ENCODE results near the gene KRT23.

KRT23 gene

GRCh38 chr17:40906613-40907012 is 30.8 kb downstream of the KRT23 start:
- DNase-seq: no peak

DNA sequence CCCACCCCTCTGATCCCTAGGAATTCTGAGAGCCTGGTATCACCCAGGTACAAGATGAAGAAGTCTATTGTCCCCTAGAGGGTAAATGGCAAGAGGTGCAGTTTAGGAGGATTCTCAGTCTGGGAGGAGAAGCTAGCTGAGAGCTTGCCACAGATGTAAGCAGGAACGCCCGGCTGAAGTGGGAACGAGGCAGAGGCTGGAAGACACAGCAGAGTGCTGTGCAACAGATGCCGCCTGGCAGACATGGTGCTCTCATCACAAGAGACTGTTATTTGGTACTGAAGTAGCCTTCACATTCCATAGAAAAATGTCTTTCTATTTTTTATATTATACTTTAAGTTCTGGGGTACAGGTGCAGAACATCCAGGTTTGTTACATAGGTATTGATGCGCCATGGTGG is 32.1 kb downstream of the KRT23 start:
- DNase-seq: no peak

- no peak for DNase-seq
Measured at GRCh38 chr17:40903129-40903847, 34.2 kb downstream of the KRT23 start.

GRCh38 chr17:40902498-40902897 is 34.9 kb downstream of the KRT23 start:
- no peak for DNase-seq

GRCh38 chr17:40901981-40902474 is 35.4 kb downstream of the KRT23 start:
- no peak for DNase-seq

GRCh38 chr17:40900809-40901356 is 36.6 kb downstream of the KRT23 start:
- DNase-seq: no peak

DNA sequence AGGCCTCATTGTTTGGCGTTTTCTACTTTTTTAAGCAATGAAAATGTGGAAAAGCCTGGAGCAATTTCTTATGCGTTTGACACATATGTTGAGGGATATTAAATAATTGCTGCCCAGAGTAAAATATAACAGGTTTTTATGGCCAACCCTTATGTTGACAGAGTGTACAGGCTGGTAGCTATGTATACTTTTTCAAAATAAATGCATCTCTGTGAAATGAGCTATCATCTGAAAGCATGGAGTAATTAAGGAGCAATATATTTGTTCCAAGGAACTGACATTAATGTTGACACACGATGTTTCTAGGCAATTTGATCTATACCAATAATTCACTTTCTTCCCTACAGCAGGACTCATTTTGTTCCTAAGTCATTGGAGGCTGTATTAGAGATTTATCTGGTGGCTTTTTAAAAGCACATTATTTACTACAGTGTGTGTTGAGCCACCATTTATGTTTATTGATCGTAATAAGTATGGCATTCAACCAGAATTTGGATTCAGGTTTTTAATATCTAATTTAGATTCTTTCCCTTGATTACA is 40.5 kb downstream of the KRT23 start:
- no peak for DNase-seq

DNA sequence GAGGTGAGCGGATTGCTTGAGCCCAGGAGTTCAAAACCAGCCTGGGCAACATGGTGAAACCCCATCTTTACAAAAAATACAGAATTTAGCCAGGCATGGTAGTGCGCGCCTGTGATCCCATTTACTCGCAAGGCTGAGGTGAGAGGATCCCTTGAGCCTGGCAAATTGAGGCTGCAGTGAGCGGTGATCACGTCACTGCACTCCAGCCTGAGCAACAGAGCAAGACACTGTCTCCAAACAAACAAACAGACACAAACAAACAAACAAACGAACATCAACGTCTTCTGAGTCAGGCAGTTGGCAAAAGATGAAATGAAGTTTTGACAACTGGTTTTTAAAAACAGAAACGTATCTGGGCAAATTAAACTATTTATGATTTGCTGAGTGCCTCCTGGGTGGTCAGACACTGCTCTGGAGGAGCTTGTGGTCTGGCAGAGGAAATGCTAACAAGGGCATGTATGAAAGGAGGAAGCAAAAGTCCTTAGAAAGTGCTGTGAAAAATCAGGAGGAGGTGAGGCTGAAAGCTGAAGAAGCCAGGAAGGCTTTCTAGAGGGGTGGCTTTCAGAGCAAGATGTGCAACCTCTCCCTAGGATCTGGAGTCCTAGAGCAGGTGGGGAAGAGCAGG is 42.2 kb downstream of the KRT23 start:
- DNase-seq: no peak

DNA sequence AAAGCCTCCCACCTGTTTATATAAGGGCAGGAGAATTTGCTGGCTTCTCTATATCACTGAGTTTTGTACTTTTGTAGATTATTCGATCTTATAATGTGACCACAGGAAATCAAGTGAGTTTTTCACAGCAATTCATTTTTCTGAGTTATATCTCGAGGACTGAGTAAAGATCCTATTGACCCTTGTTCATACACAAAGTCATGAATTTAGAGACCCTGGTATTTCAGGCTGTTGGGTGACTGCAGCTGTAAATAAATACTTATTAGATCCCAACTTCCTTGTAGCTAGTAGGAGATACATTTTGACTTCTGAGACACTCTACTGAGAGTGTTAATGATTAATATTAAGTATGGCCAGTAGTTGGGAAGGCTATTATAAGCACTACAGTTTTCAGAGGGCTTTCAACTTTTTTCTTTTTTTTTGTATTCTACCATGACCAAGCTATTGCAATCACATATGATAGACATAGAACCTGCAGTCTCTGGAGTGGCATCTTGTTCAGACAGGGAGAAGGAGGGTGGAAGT is 49.2 kb downstream of the KRT23 start:
- no peak for DNase-seq

DNA sequence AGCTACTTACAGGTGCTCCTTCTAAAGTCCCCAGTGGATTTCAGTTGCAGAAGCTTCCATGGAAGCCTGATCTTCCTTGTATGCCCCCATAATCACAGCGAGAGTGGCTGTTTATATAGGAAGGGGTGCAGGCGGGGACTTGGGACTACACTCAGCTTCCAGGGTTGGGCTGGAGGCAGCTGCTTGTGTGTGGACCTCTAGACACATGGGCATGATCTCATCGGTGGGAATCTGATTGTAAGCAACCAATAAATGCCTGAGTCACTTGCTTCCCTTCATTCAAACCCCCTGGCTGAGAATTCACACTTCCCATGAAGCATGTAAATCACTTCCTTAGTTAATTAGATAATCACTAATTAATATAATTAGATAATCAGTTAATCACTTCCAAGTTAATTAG is 51.4 kb downstream of the KRT23 start:
- no peak for DNase-seq

DNA sequence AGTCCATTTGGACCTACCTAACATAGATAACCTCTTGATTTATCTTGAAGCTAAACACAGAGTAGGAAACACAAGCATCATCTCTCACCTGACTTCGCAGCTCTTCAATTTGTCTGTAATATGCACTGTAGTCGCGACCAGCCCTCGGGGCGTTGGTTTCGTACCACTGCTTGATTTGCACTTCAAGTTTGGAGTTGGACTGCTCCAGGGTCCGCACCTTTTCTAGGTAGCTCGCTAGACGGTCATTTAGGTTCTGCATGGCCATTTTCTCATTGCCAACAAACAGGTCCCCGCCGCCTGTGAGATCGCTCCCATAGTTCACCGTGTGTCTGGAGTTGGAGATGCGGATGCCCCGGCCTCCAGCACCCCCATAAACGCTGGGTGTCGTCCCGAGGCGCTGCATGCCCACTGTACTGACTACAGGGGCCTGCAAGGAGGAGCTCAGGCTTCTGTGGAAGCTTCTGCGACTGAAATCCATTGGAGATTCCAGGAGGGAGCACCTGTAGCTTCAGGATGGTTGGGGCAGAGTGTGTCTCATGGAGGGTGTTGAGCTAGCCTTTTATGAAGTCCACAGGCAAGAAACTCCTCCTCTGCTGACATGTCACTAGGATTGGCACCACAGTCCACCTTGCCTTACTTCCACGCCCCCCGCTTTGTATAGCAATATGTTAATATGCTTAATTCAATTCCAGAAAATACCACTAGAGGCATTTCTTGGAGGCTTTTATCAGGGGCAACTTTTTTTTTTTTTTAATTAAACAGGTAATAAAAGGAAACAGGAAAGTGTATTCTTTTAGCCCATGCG is 52.5 kb downstream of the KRT23 start, which contains the start of gene KRT20:
Gene KRT20, minus strand, starts transcription at position 535 of the 805 bp plus-strand sequence. Its CDS starts 57 bp downstream, at position 478.
- DNase-seq: no peak

- no peak for DNase-seq
Measured at GRCh38 chr17:40883626-40884334, 53.7 kb downstream of the KRT23 start.

GRCh38 chr17:40883031-40883430 is 54.4 kb downstream of the KRT23 start:
- DNase-seq: no peak

GRCh38 chr17:40879026-40879425 is 58.4 kb downstream of the KRT23 start:
- DNase-seq: no peak

DNA sequence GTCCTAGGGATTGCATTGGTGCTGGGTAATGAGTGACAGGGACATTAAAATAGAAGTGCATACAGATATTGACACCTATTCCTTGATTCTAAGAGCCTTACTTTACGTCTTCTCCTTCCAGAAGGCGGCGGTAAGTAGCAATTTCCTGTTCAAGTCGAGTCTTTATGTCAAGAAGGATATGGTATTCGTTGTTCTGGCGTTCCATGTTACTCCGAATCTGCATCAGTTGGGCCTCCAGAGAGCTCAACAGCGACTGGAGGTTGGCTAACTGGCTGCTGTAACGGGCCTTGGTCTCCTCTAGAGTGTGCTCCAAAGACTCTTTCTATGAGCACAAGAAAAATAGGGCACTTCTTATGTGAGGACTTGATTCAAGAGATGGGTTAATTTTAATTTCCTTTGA is 59.4 kb downstream of the KRT23 start:
- DNase-seq: no peak

GRCh38 chr17:40873801-40874200 is 63.6 kb downstream of the KRT23 start:
- no peak for DNase-seq

DNA sequence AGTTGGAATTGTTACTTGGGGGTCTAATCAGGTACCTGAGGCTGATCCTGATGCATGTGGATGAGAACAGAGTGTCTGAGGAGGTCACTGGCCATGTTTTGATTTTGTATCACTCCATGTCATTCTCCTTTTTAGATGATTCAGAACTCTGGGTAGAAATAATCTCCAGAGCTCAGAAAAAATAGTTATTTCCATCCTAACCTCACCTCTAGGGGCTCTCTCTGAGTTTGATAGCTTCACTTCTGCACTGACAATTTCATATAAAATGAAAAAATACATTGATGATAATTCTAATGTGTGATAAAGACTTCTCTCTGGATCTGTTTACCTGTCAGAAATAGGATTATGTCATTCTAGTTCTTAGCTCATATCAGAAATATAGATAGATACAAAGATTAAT is 64.2 kb downstream of the KRT23 start:
- no peak for DNase-seq
